Keratinocyte (primary cell): Measurements from ENCODE around the gene CEP170B.
"Not testable (repeated sequence)": the region's sequence is repeated elsewhere in the genome, so short reads cannot be mapped to it uniquely, and the experiment has no call there.

Experiments
- CTCF ChIP-seq, 3 experiments: IDR thresholded peaks in 1 of 3; conservative IDR thresholded peaks in 1 of 3; optimal IDR thresholded peaks in 1 of 3; 2 replicates in 2 of 3; 3 replicates in 1 of 3; pipeline versions ENCODE3 to v1.5.1; 2011; ENCODE audit warnings: low read length in 3 of 3, mild to moderate bottlenecking in 3 of 3, moderate library complexity in 2 of 3, control low read depth in 1 of 3, inconsistent platforms in 1 of 3; ENCODE audit not compliant: insufficient read depth in 2 of 3; ENCODE audit errors: extremely low read depth in 1 of 3
- EZH2 ChIP-seq: IDR thresholded peaks from one replicate; pipeline ENCODE4 v1.6.1; 2012; ENCODE audit warnings: inconsistent platforms, mild to moderate bottlenecking, low read length, moderate library complexity

DNA sequence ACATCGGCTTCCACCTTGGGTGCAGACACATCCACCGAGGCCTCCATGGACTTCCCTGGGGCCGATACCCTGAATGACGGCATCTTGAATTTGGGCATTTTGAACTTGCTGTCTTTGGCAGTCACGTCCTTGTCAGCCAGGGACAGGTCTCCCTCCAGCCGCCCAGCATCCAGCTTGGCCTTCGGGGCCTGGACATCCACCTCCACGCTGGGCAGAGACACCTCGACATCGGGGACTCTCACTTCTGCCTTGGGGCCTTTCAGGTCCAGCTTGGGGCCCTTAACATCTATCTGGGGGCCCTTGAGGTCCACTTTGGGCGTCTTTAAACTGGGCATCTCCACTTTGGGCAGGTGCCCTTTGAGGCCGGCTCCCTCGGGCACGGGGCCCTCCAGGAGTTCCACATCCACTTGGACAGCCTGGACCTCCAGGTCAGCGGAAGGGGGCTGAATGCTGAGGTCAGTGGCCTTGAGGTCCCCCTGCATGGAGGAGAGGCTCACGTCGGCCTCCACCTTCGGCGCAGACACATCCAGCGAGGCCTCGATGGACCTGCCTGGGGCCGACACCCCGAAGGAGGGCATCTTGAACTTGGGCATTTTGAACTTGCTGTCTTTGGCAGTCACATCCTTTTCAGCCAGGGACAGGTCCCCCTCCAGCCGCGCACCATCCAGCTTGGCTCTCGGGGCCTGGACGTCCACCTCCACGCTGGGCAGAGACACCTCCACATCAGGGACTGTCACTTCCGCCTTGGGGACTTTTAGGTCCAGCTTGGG lies 79.6 kb downstream of the CEP170B start:
- TF ChIP-seq CTCF (optimal IDR thresholded peaks at IDR 0.05 in 1 of 3, IDR thresholded peaks at IDR 0.05 in 1 of 3, conservative IDR thresholded peaks at IDR 0.05 in 1 of 3; ENCODE audit: extremely low read depth in 1 of 3, insufficient read depth in 2 of 3, low read length in 3 of 3); EZH2: not testable (repeated sequence)
